Measurements from ENCODE around the gene GNAT1. TPM values are rescaled to one million over a fixed set of nuclear protein-coding genes. Genes with fewer than 3 reads are reported as not detected.

The GNAT1 gene
- total RNA-seq, 2 experiments from 2014 or later: not detected

DNA sequence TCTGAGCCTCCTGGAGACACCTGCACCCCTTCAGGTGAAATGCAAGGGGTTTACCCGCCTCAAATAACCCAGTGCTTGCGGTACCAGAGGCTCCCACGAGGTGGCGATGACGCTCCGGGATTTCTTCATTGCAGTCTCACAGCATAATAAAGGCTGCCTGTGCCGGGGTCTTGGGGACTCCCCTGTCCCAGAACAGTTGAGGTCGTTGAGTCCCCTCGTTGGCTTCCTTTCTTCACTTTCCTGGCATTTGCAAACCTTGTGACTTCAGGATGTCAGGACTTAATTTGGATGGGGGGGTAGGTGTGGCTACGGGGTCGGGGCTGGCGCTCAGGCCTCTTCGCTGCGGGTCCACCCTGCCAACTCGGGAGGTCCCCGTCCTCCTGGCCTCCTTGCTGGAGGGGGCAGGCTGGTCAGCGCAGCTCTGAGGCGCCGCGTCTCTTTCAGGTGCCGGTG, 1.3 kb downstream of the GNAT1 start:
- Histone ChIP-seq H4K20me1 (ENCODE audit: insufficient read depth, low read length) (no peaks in the 10 kb centered on the region), H3K4me3 (ENCODE audit: low read depth, low read length, poor library complexity, severe bottlenecking) (no peak overlapping the region), H3K27ac (ENCODE audit: low read depth, low read length, poor library complexity, severe bottlenecking) (no peak overlapping the region), H2AFZ (ENCODE audit: low read length) (no peak overlapping the region), H3K36me3 (ENCODE audit: insufficient read depth, low read length) (no peaks in the 10 kb centered on the region), H3K9me2 (ENCODE audit: insufficient read depth, low read length) (no peaks in the 10 kb centered on the region), H3K79me2 (ENCODE audit: insufficient read depth, low read depth, low read length) (no peaks in the 10 kb centered on the region), H3K4me1 (ENCODE audit: insufficient read depth, low read length, poor library complexity, severe bottlenecking) (peaks cover 19% of the 10 kb centered on the region), H3K4me2 (ENCODE audit: low read length) (no peak overlapping the region), H3K9me3 (ENCODE audit: low read length) (no peaks in the 10 kb centered on the region)
- CTCF ChIA-PET (ENCODE audit: unreplicated experiment): interaction anchor here (0.6 to 1.5 kb wide), 6 partner anchors 34 to 82 kb away, joined by 3 to 5 read pairs (median 4); no protein-coding TSS in a partner anchor
- intact Hi-C loops (cut with micrococcal nuclease; ENCODE audit: unreplicated experiment): loop anchor here (1.0 kb wide), 2 partner anchors 34 to 81 kb away; no protein-coding TSS in a partner anchor
- no TSS peak for BruUV-seq (replicated peaks)
- POLR2A ChIA-PET: interaction anchor here (0.5 to 0.7 kb wide), 2 partner anchors 54 to 351 kb away, joined by 3 read pairs; no protein-coding TSS in a partner anchor
- TF ChIP-seq CTCF (conservative IDR thresholded peaks at IDR 0.05; ENCODE audit: low read length) (peak; percentile 96), EZH2phosphoT487 (IDR thresholded peaks at IDR 0.05; ENCODE audit: borderline replicate concordance, low read depth, low read length) (no peak)
- peak; percentile 79 for DNase-seq (ENCODE audit: low spot score)

- Histone ChIP-seq H3K4me2 (ENCODE audit: low read length) (no peak overlapping the region), H3K4me1 (ENCODE audit: insufficient read depth, low read length, poor library complexity, severe bottlenecking) (peaks cover 19% of the 10 kb centered on the region), H2AFZ (ENCODE audit: low read length) (no peak overlapping the region), H3K27ac (ENCODE audit: low read depth, low read length, poor library complexity, severe bottlenecking) (no peak overlapping the region), H3K36me3 (ENCODE audit: insufficient read depth, low read length) (no peaks in the 10 kb centered on the region), H3K79me2 (ENCODE audit: insufficient read depth, low read depth, low read length) (no peaks in the 10 kb centered on the region), H4K20me1 (ENCODE audit: insufficient read depth, low read length) (no peaks in the 10 kb centered on the region), H3K9me3 (ENCODE audit: low read length) (no peaks in the 10 kb centered on the region), H3K4me3 (ENCODE audit: low read depth, low read length, poor library complexity, severe bottlenecking) (no peak overlapping the region), H3K9me2 (ENCODE audit: insufficient read depth, low read length) (no peaks in the 10 kb centered on the region)
- ChIA-PET CTCF (ENCODE audit: unreplicated experiment) (no interaction called here), POLR2A (interaction anchor here (1.0 kb wide), 1 partner anchor 33 kb away, joined by 3 read pairs; no protein-coding TSS in a partner anchor)
- no TSS peak for BruUV-seq (replicated peaks)
- DNase-seq (ENCODE audit: low spot score): no peak
- TF ChIP-seq EZH2phosphoT487 (IDR thresholded peaks at IDR 0.05; ENCODE audit: borderline replicate concordance, low read depth, low read length) (no peak), CTCF (conservative IDR thresholded peaks at IDR 0.05; ENCODE audit: low read length) (no peak)
- intact Hi-C loops (cut with micrococcal nuclease; ENCODE audit: unreplicated experiment): no loop called here
Measured at GRCh38 chr3:50193286-50193685, 1.9 kb downstream of the GNAT1 start.

GRCh38 chr3:50193746-50194127, 2.3 kb downstream of the GNAT1 start:
- Histone ChIP-seq H3K36me3 (ENCODE audit: insufficient read depth, low read length) (no peaks in the 10 kb centered on the region), H3K4me2 (ENCODE audit: low read length) (no peak overlapping the region), H3K9me3 (ENCODE audit: low read length) (no peaks in the 10 kb centered on the region), H3K4me1 (ENCODE audit: insufficient read depth, low read length, poor library complexity, severe bottlenecking) (peaks cover 19% of the 10 kb centered on the region), H3K27ac (ENCODE audit: low read depth, low read length, poor library complexity, severe bottlenecking) (no peak overlapping the region), H2AFZ (ENCODE audit: low read length) (no peak overlapping the region), H3K79me2 (ENCODE audit: insufficient read depth, low read depth, low read length) (no peaks in the 10 kb centered on the region), H3K4me3 (ENCODE audit: low read depth, low read length, poor library complexity, severe bottlenecking) (no peak overlapping the region), H4K20me1 (ENCODE audit: insufficient read depth, low read length) (no peaks in the 10 kb centered on the region), H3K9me2 (ENCODE audit: insufficient read depth, low read length) (no peaks in the 10 kb centered on the region)
- TF ChIP-seq EZH2phosphoT487 (IDR thresholded peaks at IDR 0.05; ENCODE audit: borderline replicate concordance, low read depth, low read length): no peak
- TF ChIP-seq CTCF (conservative IDR thresholded peaks at IDR 0.05; ENCODE audit: low read length): no peak
- ChIA-PET POLR2A (interaction anchor here (1.0 kb wide), 1 partner anchor 33 kb away, joined by 3 read pairs; no protein-coding TSS in a partner anchor), CTCF (ENCODE audit: unreplicated experiment) (interaction anchor here (1.5 kb wide), 2 partner anchors 25 to 28 kb away, joined by 9 to 11 read pairs; no protein-coding TSS in a partner anchor)
- intact Hi-C loops (cut with micrococcal nuclease; ENCODE audit: unreplicated experiment): loop anchor here (1.0 kb wide), 1 partner anchor 28 kb away; no protein-coding TSS in a partner anchor
- no TSS peak for BruUV-seq (replicated peaks)
- no peak for DNase-seq (ENCODE audit: low spot score)

Data from OCI-LY7 (cell line).